ENCODE measurements around the gene FAM114A2. TPM values are rescaled to one million over a fixed set of nuclear protein-coding genes. Genes with fewer than 3 reads are reported as not detected.
"Not testable (repeated sequence)": the region's sequence is repeated elsewhere in the genome, so short reads cannot be mapped to it uniquely, and the experiment has no call there.

FAM114A2 gene
- polyA plus RNA-seq, 1 of the 3 experiments (the other 2 are of a cell fraction), result 9.0 TPM

DNA sequence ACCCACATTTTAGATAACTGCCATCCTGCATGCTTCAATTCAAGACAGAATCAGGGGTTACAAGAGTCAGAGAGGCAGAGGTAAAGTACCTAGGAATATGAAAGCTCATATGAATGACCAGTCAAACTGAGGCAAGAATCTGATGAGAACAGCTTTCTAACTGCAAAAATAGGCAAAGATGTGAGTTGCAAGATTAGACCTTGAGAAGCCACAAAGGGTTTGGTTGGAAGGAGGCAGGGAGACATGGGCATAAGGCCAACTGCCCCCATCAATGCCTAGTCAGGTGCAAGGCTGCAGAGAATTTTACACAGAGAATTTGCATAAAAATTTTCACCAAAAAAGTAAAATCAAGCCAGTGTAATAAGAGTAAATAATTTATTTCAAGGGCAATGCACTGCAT, 12.8 kb downstream of the FAM114A2 start:
- DNase-seq, result no peak

DNA sequence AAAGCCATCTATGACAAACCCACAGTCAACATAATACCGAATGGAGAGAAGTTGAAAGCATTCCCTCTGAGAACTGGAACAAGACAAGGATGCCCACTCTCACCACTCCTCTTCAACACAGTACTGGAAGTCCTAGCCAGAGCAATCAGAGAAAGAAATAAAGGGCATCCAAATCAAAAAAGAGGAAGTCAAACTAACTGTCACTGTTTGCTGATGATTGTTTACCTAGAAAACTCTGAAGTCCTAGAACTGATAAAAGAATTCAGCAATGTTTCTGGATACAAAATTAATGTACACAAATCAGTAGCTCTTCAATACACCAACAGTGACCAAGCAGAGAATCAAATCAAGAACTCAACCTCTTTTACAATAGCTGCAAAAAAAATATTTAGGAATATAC, 19.8 kb downstream of the FAM114A2 start:
- WGBS (ENCODE audit: low lambda C conversion rate), result 79% methylated on average over 1 of the region's 1 CpG
- H3F3A ChIP-seq (replicated peaks; ENCODE audit: insufficient read depth); H3K9me3 ChIP-seq; H3K9ac ChIP-seq; H2AFZ ChIP-seq (ENCODE audit: low read depth); H3K9me2 ChIP-seq; H3K27me3 ChIP-seq (ENCODE audit: insufficient read depth); H4K20me1 ChIP-seq (ENCODE audit: insufficient read depth); DNase-seq; POLR2A ChIA-PET; H3K4me1 ChIP-seq (ENCODE audit: control insufficient read depth in 1 of 2, insufficient read depth in 2 of 2, low read depth in 1 of 2, low read length in 1 of 2); H3K27ac ChIP-seq (ENCODE audit: low read depth in 2 of 2, low read length in 1 of 2); H3K4me3 ChIP-seq (ENCODE audit: low read depth in 2 of 2, low read length in 1 of 2); H3K79me2 ChIP-seq (ENCODE audit: insufficient read depth); H3K4me2 ChIP-seq: not testable (repeated sequence)
- H3K36me3 ChIP-seq (replicated peaks in 1 of 2; ENCODE audit: control insufficient read depth in 1 of 2, insufficient read depth in 2 of 2, low read length in 1 of 2), result peaks cover 7 to 15% of the 10 kb centered on the region in 2 experiments
- CTCF ChIA-PET, result interaction anchor here (0.7 kb wide), 1 partner anchor 1302 kb away, joined by 3 read pairs; no protein-coding TSS in a partner anchor

More for the DNA sequence above, 12.8 kb downstream of the FAM114A2 start:
- Histone ChIP-seq H3K4me3 (ENCODE audit: low read depth in 2 of 2, low read length in 1 of 2) (no peak overlapping the region), H3K79me2 (ENCODE audit: insufficient read depth) (no peaks in the 10 kb centered on the region), H3K4me2 (no peak overlapping the region), H3F3A (replicated peaks; ENCODE audit: insufficient read depth) (peaks cover 4% of the 10 kb centered on the region), H3K27me3 (ENCODE audit: insufficient read depth) (no peaks in the 10 kb centered on the region), H3K36me3 (replicated peaks in 1 of 2; ENCODE audit: control insufficient read depth in 1 of 2, insufficient read depth in 2 of 2, low read length in 1 of 2) (peaks cover 28 to 51% of the 10 kb centered on the region in 2 experiments), H3K4me1 (ENCODE audit: control insufficient read depth in 1 of 2, insufficient read depth in 2 of 2, low read depth in 1 of 2, low read length in 1 of 2) (no peaks in the 10 kb centered on the region), H4K20me1 (ENCODE audit: insufficient read depth) (no peaks in the 10 kb centered on the region), H3K9ac (no peak overlapping the region), H3K27ac (ENCODE audit: low read depth in 2 of 2, low read length in 1 of 2) (no peak overlapping the region), H2AFZ (ENCODE audit: low read depth) (no peak overlapping the region), H3K9me3 (no peaks in the 10 kb centered on the region), H3K9me2 (no peaks in the 10 kb centered on the region)
- CTCF ChIA-PET, result no interaction called here
- TF ChIP-seq TAF1 (IDR thresholded peaks at IDR 0.05; ENCODE audit: borderline replicate concordance, low read depth, low read length) (no peak), SIN3A (IDR thresholded peaks at IDR 0.05; ENCODE audit: borderline replicate concordance, low read depth, low read length) (no peak), ELF1 (IDR thresholded peaks at IDR 0.05) (no peak), YY1 (IDR thresholded peaks at IDR 0.05; ENCODE audit: low read depth) (no peak), TEAD4 (IDR thresholded peaks at IDR 0.05; ENCODE audit: borderline replicate concordance, insufficient read depth) (no peak), SMC3 (IDR thresholded peaks at IDR 0.05; ENCODE audit: low read depth, low read length) (no peak), NRF1 (IDR thresholded peaks at IDR 0.05; ENCODE audit: low read depth, low read length) (no peak), CHD2 (IDR thresholded peaks at IDR 0.05; ENCODE audit: low read length, partially characterized antibody) (no peak), MEF2A (IDR thresholded peaks at IDR 0.05; ENCODE audit: borderline replicate concordance, low read depth) (no peak), POLR2AphosphoS5 (IDR thresholded peaks at IDR 0.05; ENCODE audit: low read depth, low read length) (no peak), RFX5 (IDR thresholded peaks at IDR 0.05; ENCODE audit: low read length) (no peak), JUND (IDR thresholded peaks at IDR 0.05) (no peak), GATA2 (CRISPR knock-in tag; IDR thresholded peaks at IDR 0.05) (no peak), RXRA (IDR thresholded peaks at IDR 0.05; ENCODE audit: borderline replicate concordance, low read depth) (no peak), GABPA (IDR thresholded peaks at IDR 0.05; ENCODE audit: low read depth) (no peak)
- TF ChIP-seq, protein P1, sequence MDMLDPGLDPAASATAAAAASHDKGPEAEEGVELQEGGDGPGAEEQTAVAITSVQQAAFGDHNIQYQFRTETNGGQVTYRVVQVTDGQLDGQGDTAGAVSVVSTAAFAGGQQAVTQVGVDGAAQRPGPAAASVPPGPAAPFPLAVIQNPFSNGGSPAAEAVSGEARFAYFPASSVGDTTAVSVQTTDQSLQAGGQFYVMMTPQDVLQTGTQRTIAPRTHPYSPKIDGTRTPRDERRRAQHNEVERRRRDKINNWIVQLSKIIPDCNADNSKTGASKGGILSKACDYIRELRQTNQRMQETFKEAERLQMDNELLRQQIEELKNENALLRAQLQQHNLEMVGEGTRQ (IDR thresholded peaks at IDR 0.05; ENCODE audit: borderline replicate concordance, low read depth, low read length), result no peak
- TF ChIP-seq, protein P2, sequence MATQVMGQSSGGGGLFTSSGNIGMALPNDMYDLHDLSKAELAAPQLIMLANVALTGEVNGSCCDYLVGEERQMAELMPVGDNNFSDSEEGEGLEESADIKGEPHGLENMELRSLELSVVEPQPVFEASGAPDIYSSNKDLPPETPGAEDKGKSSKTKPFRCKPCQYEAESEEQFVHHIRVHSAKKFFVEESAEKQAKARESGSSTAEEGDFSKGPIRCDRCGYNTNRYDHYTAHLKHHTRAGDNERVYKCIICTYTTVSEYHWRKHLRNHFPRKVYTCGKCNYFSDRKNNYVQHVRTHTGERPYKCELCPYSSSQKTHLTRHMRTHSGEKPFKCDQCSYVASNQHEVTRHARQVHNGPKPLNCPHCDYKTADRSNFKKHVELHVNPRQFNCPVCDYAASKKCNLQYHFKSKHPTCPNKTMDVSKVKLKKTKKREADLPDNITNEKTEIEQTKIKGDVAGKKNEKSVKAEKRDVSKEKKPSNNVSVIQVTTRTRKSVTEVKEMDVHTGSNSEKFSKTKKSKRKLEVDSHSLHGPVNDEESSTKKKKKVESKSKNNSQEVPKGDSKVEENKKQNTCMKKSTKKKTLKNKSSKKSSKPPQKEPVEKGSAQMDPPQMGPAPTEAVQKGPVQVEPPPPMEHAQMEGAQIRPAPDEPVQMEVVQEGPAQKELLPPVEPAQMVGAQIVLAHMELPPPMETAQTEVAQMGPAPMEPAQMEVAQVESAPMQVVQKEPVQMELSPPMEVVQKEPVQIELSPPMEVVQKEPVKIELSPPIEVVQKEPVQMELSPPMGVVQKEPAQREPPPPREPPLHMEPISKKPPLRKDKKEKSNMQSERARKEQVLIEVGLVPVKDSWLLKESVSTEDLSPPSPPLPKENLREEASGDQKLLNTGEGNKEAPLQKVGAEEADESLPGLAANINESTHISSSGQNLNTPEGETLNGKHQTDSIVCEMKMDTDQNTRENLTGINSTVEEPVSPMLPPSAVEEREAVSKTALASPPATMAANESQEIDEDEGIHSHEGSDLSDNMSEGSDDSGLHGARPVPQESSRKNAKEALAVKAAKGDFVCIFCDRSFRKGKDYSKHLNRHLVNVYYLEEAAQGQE (IDR thresholded peaks at IDR 0.05; ENCODE audit: low read depth, low read length), result no peak
- TF ChIP-seq, protein P3, sequence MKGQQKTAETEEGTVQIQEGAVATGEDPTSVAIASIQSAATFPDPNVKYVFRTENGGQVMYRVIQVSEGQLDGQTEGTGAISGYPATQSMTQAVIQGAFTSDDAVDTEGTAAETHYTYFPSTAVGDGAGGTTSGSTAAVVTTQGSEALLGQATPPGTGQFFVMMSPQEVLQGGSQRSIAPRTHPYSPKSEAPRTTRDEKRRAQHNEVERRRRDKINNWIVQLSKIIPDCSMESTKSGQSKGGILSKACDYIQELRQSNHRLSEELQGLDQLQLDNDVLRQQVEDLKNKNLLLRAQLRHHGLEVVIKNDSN (IDR thresholded peaks at IDR 0.05; ENCODE audit: borderline replicate concordance, low read depth), result no peak
- POLR2A ChIA-PET, result no interaction called here

All from SK-N-SH (cell line).